H1 (cell line): ENCODE data around the gene DHRS13. TPM values are rescaled to one million over a fixed set of nuclear protein-coding genes. Genes with fewer than 3 reads are reported as not detected.

ENCODE experiments used
- CEBPB ChIP-seq: IDR thresholded peaks from 2 replicates; pipeline ENCODE4 v1.6.1; 2012; ENCODE audit warnings: low read depth, low read length
- EGR1 ChIP-seq: IDR thresholded peaks from 2 replicates; pipeline ENCODE4 v1.6.1; 2011; ENCODE audit warnings: low read depth, low read length, borderline replicate concordance
- polyA plus RNA-seq, 7 experiments: library from polyadenylated mRNA; depleted of rRNA in 3 of 7; stranded (reverse) in 5 of 7; unstranded in 2 of 7; fragments of >200 nt in 5 of 7; fragments of 200-250 nt in 2 of 7; gene quantifications; 1 replicate in 5 of 7; 2 replicates in 1 of 7; 4 replicates in 1 of 7; pipeline versions ENCODE4 v1.2.1 to v1.2.3, GENCODE V29; 2011 to 2013; ENCODE audit warnings: missing spikeins in 2 of 7, mixed read lengths in 2 of 7
- total RNA-seq: library from RNA; stranded (reverse); fragmentation: NEBNext Ultra II Directional; extraction: Animal tissue kit (Norgen Biotek cat#: 25700); gene quantifications from 2 replicates; pipeline ENCODE4 v1.2.1, GENCODE V29; 2021

DHRS13 gene
- total and polyA plus RNA-seq, 2 of the 8 experiments (the other 6 are each of a cell fraction or from before 2014, with no cell fraction given), result 23.7 to 30.0 TPM

DNA sequence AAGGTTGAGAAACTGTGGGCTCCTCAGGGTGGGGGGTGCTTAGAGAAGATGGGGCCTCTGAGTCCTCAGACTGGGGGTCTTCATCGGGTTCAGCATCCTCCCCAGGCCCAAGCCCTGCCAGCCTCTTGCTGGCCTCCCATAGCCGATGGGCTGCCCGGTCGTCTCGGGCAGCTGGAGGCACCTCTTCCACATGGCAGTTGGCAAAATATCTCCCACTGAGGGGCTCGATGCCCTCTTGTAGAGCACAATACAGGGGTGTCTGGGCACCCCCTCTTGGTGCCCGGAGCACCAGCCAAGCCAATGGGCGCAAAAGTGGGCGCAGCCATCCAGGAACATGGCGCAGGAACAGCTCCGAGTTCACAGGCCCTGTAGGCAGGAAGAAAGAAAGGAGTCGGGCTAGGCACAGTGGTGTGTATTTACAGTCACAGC is 4.3 kb downstream of the DHRS13 start (continued):
- TF ChIP-seq CEBPB (no peak), EGR1 (no peak)
